Suppressor macrophage (primary cell): ENCODE data around the gene EXD3.
"Not testable (repeated sequence)": the region's sequence is repeated elsewhere in the genome, so short reads cannot be mapped to it uniquely, and the experiment has no call there.

Experiments used
- DNase-seq, 4 experiments: peaks; one replicate each; pipeline ENCODE4 v3.0.0-alpha.2; 2020 to 2022
- total RNA-seq, 17 experiments: gene quantifications; one replicate each; lab custom pipeline; 2026; ENCODE audit warnings: mixed read lengths in 6 of 17, inconsistent platforms in 3 of 17; lab: John Stamatoyannopoulos, UW

EXD3 gene
- total RNA-seq = 1.0 to 10.0 (median 2.5) reads per million in 17 experiments

DNA sequence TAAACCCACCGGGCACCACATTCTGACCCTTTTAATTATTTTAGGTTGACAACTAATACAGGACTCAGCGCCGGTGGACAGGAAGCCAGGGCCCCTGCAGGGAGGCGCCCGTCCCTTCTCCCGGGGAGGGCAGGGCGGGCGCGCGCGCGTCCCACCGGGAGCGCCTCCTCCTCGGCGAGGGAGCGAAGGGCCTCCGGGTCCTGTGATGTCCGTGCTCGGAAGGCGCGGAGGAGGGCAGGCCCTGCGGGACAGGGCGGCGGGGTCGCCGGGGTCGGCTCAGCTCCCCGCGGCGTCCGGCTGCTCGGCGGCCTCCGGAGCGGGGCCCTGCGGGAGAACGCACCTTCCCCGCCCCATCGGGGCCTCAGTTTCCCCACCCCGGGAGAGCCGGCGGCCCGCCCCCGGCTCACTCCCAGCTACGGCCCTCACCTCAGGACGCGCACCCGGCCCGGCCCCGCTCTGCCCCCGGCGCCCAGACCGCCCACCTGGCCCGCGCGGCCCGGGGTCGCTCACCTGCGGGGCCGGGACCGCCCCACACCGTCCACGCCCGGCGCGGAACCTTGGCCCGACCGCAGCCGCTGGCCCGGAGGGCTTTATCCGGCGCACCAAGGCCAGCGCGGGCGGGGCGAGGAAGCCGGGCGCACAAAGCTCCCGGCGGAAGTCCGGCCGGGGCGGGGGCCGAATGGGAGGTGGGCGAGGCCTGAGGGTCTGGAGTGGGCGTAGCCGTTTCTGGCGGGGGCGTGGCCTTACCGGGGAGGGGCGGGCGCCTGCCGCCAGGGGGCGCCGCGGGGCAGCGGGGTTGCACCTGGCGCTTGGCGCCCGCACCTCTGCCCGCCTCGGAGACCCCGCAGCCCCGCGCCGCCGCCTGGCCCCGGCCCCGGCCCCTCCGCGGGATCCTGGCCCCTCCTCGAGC, at the start of gene EXD3, which contains the start of gene NOXA1:
Gene EXD3, minus strand, starts transcription at position 559 of the 910 bp plus-strand sequence. CDS start 27,805 bp downstream, outside the sequence.
Gene NOXA1, plus strand, starts transcription at position 790 of the 910 bp plus-strand sequence. CDS start 137 bp downstream, outside the sequence.
- peak; percentile 97 to 99 (median 98) for DNase-seq

- peak in 1 of 4 experiments; percentile 14 for DNase-seq
Measured at GRCh38 chr9:137470785-137471184, 47.8 kb upstream of the EXD3 start.

DNA sequence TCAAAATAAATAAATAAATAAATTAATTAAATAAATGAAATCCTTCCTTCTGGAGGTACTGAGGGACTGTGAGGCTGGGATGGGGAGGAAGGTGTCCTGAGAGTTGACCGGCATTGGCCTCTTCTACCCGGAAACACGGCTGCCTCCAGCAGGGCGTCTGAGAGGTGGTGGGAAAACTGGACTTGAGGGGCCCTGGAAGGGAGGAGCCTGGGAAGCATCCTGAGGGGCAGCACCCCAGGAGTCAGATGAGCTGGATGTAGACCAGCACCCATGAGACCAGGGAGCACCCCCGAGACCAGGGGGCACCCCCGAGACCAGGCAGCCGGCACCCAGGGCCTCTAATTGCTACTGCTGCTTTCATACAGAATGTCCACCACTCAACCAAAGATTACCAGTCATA, 44.9 kb upstream of the EXD3 start:
- no peak for DNase-seq

DNA sequence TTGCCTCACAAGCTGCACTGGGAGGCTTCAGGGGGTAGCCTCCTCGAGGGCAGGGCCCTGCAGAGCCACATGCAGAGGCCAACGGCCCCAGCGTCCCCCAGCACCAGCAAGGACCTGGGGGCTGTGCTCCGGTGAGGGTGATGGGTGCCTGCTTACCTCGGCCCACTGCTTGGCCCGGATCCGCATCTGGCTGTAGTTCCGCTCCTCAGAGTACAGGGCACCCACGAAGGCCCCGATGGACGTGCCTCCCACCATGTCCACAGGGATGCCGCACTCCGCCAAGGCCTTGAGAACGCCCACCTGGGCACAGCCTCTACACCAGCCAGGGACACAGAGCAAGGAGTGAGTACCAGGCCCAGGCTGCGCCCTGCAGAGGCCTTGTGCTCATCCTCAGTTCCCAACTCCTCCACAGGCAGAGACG, 44.2 kb upstream of the EXD3 start:
- no peak for DNase-seq

DNA sequence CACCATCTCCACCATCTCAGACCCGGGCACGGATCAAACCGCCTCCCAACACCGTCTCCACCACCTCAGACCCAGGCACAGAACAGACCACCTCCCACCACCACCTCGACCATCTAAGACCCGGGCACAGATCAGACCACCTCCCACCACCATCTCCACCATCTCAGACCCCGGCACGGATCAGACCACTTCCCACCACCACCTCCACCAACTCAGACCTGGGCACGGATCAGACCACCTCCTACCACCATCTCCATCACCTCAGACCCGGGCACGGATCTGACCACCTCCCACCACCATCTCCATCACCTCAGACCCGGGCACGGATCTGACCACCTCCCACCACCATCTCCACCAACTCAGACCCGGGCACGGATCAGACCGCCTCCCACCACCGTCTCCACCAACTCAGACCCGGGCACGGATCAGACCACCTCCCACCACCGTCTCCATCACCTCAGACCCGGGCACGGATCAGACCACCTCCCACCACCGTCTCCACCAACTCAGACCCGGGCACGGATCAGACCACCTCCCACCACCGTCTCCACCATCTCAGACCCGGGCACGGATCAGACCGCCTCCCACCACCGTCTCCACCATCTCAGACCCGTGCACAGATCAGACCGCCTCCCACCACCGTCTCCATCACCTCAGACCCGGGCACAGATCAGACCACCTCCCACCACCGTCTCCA, 43.6 kb upstream of the EXD3 start:
- DNase-seq = not testable (repeated sequence)

DNA sequence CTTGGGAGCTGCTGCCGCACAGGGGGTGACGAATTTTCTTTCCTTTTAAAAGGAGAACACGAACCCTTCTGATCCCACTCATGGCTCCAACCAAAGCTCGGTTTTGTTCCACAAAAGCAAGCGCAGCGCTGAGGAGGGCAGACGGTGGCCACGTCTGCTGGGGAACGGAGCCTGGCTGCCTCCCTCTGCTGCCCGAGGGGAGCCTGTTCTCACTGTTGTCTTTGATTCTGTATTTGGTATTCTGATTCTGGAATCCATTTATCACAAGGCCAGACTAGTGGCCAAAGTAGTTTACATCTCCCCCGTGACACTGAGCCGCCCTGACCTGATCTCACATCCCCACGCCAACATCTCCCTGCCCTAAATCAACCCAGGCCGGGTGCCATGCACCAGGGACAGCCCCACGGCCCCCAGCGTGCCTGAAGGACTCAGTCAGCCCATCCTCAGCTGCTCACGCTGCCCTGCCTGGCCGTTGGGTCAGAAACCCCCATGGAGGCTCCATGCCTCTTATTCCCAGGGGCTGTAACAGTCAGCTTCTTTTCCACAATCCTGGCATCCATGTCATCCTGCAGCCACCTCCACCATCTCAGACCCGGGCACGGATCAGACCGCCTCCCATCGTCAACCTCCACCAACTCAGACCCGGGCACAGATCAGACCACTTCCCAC, 42.9 kb upstream of the EXD3 start:
- no peak for DNase-seq

DNA sequence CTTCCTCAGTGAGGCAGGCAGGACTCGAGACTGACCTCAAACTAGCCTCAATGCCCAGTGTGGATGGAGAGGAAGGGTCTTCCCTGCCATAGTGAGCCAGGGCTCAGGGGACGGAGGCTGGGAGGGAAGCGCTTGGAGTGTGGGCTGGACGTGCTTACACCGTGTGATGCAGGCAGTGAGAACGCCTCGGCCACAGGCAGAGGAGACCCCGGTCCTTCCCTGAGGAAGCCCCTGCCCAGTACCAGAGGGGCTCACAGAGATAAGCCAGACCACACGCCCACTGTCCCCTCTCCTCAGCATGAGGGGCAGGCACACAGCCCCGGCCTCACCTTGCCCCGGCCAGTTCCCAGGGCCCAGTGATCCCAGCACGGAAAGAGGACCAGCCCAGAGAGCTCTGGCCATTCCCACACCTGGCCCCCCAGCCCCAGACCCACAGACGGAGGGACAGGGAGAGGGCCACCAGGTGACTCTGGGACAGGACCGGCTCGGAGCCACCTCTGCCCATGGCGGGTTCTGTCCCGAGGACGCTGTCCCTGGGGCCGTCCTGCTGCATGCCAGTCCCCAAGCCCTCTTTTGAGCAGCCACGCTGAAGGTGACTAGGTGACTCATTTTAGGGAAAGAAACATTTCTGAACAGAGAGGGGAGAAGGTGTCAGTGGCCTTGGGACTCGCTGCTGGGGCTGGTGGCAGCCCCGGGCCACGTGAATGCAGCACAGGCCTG, 42.2 kb upstream of the EXD3 start:
- no peak for DNase-seq

- no peak for DNase-seq
Measured at GRCh38 chr9:137464291-137464999, 41.5 kb upstream of the EXD3 start.

- no peak for DNase-seq
Measured at GRCh38 chr9:137463931-137464290, 40.9 kb upstream of the EXD3 start.

DNA sequence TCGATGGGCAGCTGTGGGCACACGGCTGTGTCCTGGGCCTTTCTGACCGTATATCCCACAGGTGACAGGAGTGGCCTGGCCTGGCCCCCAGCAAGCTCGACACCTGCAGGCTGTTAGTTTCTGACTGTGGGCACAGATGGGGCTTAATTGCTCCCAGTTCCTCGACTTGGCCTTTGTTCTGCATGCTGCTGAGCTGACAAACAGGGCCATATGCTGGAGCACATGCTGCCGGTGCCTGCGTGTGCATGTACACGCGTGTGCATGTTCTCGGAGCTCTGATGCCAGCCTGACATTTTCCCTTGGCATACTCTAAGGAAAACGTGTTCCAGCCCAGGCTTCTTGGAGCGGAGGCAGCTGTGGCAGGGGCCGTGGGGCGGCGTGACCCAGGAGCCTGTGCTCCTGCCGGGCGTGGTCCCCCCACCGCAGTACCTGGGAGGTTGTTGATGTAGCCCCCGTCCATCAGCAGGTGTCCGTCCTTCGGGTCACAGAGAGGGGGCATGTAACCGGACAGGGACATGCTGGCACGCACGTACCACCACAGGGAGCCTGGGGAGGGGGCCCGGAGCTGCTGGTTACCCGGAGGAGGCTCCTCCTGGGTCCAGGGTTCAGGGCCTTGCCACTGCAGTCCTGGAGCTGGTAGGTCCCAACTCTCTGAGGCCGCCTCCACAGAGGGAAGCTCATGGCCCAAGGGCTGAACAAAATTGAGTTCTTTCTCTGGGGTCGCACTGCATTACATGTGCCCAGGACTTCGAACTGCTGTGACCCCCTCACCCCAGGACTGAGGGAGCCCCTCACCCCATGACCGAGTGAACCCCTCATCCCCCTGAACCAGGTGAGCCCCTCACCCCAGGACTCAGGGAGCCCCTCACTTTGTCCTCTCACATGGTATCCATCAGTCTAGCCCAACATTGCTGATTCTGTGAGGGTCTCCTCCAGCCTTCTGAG, 40.3 kb upstream of the EXD3 start:
- DNase-seq = no peak

DNA sequence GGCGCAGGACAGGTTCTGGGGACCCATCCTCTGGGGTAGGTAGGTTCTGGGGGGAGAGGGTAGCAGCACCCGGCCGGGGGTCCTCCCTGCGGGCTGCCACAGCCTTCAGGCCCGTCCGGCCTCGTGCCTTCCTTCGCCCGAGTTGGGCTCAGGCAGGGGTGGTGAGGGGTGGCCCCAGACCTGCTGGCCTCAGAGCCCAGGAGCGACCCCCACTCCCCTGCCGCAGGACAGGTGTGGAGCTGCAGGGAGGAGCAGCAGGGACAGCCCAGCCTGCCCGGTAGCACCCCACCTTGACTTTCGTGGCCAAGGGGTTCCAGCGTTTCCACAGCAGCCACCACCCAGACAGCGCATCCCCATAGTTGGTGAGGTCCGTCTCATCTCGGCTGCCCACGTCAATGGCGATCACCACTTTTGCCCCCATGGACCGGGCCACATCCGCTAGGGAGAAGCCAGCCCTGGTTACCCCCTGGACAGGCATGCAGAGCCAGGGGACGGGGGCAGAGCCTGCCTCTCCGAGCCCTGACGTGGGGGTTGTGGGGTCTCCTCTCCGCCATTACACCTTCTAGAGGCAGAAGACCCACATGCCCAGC, 39.5 kb upstream of the EXD3 start:
- no peak for DNase-seq

DNA sequence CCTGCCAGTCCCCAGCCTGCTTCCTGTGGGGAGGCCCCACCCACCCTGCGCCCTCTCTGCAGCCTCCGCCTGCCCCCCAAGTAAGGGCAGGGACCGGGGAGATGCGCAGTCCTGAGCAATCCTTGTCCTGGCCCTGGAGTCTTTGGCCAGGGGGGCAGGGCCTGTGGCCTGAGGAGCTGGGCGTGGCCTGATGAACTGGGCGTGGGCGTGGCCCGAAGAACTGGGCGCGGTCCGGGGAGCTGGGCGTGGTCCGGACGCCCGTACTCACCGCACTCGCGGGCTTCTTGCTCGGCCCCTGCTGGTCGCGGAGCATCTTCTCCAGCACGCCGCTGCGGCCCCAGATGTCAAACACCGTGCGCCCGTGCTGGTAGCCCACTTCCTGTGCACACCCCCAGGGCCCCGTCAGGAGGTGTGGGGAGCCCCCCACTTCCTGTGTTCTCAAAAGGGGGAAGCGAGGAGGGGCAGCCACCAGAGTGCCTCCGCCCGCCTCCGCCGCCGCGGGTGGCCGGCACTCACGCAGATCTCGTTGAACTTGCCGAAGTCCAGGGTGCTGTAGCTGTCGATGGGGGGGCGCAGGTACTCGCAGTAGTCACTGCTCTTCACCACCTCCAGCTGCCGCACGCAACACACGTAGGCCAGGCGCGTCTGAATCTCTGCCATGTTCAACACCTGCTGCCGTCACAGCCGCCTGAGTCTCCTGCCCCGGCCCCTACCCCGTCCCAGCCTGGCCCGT, 38.9 kb upstream of the EXD3 start:
- peak; percentile 91 to 97 (median 95) for DNase-seq

GRCh38 chr9:137461316-137461662, 38.3 kb upstream of the EXD3 start:
- no peak for DNase-seq

DNA sequence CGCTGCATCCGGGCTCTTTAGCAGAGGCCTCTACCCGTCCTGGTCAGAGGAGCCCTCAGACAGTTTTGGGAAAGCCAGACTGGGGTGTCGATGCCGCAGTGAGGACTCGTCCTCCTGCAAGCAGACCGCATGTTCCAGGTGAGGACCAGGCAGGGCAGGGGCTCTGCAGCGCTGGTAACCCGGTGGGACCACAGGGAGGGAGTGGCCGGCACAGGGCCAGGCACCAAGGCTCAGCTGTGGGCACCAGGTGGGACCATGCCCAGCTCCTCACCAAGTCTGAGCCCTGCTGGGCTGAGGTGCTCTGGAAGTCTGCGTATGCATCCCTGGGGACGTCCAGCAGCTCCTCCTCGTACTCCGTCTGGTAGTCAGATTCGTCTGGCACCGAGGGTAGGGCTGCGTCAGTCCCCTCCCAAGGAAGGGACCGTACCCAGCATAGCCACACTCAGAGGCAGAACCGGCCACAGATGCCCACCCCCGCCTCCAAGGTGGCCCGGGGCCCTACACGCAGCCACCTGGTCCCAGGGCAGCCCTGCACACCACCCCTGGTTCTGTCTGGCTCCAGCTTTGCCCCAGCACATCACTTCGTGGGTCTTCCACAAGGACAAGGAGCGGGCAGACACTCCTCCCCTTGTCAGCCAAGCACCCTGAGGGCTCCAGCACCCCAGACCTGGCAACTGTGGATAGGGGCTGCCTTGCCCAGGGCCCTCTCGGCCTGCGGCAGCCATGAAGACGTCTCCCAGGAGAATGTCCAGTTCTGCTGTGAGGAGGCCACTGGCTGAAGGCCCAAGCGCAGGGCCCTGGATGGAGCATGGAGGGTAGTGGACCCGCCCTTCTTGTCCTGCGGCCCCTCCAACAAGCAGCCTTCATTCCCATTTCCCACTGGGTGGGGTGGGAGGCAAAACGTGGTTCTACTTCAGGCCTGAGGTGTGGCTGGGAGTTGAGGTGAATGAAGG, 37.7 kb upstream of the EXD3 start:
- no peak for DNase-seq

- DNase-seq = no peak
Measured at GRCh38 chr9:137459601-137460362, 36.8 kb upstream of the EXD3 start.

- peak; percentile 96 to 99 (median 98) for DNase-seq
Measured at GRCh38 chr9:137459152-137459600, 36.2 kb upstream of the EXD3 start, which contains the start of gene NSMF. Gene NSMF, minus strand, starts transcription at chr9:137459334. Its CDS starts 232 bp downstream, at chr9:137459102.
